Hematopoietic multipotent progenitor cell treated with erythropoietin and hydrocortisone succinate and interleukin-3 and kit ligand, for 17 days (in vitro differentiated cells): ENCODE measurements around the gene C16orf78.

ENCODE experiments used
- DNase-seq: peaks from one replicate; pipeline ENCODE4 v3.0.0-alpha.2; 2015; ENCODE audit warnings: low spot score

C16orf78 gene

DNA sequence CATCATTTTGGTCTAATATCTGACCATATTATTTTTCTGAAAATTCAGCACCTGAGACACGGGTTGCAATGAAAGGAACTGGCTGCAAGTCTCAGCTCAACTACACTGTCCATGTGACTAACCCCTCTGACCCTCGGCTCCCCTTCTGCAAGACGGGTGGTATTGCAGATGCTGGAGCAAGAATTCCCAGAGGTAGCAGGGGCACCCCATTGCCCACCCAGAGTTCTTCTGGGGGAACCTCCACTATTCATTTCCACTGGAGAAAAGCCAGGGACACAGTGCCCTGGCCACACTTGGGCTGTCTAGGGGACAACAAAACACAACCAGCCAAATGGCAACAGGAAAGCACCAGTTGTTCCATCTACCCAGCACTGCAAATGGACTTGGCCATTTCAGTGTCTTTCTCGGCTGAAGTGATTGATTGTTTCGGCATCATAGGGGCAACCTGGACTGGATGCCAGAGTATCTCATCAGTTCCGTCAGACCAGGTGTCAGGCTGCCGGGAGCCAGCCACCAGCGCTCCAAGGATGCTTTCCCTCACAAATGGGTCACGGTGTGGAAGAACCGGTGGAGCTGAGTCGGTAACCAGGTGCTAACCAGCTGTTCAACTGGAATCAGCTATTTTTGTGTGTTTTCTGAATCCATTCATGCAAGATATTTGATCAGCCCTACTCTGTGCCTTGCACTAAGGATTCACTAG lies 58.1 kb downstream of the C16orf78 start:
- no peak for DNase-seq

DNA sequence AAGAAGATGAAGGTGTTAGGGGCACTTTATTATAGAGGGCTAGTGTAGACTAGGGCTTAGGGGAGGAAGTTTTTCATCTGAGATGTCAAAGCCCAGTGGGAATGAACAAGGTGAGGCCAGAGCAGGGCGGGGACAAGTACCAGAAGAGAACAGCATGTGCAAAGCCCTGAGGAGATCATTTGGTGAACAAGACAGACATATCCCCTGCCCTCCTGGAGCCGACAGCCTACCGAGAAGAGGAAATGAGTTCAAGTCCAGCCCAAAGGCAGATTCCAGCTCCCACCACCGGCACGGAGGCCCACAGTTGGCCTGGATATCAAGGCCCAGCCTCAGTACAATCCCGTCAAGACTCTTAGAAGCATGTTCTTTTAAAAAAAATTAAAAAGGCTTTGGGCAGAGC lies 61.1 kb downstream of the C16orf78 start:
- DNase-seq: no peak

GRCh38 chr16:49436181-49436580 lies 62.6 kb downstream of the C16orf78 start:
- DNase-seq: no peak

- DNase-seq: no peak
These were observed 63.7 kb downstream of the C16orf78 start for GRCh38 chr16:49437344-49437743.

DNA sequence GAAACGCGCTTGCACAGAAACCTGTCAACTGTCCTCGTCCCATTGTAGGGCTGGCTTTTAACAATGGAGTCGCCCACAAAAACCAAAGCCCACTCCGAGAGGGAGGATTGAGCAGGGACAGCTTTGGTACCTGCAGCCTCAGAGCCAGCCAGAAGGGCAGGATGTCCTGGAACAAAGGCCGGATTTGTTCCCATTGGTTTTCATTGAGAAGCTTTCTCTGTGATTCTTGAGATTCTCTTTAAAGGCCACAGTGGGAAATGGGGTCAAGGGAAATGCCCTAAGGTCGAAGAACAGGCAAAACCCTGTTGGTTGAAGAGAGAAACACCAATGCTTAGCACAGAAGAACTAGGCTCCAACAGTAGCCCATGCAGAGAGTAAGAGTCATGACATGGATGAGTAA lies 65.4 kb downstream of the C16orf78 start:
- DNase-seq: no peak

- no peak for DNase-seq
These were observed 66.1 kb downstream of the C16orf78 start for GRCh38 chr16:49439676-49440075.

DNA sequence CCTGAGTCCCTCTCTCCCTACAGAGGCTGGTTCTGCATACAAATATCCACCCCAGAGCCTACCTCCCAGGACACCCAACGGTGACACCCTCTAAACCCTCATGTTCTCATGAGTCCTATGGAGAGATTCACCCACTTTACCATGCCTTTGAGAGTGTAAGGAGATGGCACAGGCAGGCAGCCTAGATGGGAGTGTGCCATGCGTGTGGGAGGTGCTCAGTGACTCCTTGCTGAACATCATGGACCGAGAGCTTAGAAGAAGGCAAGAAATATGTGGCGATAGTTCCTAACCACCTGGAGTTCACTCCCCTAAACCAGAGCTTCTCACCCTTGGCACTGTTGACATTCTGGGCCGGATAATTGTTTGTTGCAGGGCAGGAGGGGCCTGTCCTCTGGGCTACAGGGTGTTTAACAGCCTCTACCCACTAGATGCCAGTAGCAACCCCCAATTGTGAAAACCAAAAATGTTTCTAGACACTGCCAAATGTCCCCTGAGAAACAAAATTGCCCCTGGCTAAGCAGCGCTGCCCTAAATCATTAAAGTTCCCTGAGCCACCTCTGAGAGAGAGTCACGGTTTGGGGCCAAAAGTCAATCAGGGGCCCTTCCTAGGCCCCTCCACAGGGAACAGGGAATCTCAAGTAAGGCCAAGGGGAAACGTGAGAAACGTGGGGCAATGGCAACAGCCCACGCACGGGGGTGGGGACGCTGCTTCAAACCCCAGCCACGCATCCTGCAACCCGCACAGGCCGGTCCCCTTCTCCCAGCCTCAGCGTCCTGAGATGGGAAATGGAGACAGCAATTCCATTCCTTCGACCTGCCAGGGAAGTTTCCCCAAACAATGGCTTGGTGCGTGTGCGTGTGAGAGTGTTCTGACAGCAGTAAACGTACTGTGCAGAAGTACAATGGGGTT lies 66.8 kb downstream of the C16orf78 start:
- no peak for DNase-seq

GRCh38 chr16:49441366-49441780 lies 67.8 kb downstream of the C16orf78 start:
- no peak for DNase-seq

DNA sequence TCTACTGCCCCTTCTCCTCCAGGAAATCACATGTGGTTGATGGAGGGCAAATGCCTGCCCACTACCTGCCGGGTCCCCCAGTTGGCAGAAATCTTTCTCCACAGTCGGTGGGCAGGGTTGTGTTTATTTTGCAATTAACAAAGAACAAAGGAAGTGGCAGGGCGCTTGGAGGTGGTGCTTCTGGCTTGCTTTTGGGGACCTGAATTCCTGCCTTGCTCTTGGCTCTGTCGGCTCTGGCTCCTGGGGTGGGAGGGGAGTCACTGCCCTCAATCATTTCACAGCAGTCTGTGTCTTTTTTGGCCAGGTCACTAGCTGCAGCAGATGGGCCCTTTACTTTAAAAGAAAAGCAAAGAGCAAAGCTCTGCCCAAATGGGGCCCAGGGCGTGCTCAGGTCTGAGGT lies 69.2 kb downstream of the C16orf78 start:
- no peak for DNase-seq

DNA sequence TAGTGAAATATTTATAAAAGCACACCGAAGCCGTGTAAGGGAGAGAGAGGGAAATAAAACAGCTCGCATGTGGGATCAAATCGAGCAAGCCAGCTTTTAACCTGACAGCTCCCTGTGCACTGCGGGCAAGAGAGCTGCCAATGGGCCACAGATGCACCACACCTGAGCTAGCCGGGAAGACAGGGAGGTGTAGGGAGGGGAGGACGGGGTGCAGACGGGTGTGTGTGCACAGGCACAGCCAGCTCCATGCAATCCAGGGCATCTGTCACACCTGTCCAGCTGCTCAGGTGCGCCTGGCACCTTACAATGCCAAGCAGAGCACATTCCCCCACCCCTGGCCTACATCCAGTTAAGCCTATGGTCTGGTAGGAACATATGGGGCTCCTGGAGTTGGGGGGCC lies 70.0 kb downstream of the C16orf78 start:
- no peak for DNase-seq

DNA sequence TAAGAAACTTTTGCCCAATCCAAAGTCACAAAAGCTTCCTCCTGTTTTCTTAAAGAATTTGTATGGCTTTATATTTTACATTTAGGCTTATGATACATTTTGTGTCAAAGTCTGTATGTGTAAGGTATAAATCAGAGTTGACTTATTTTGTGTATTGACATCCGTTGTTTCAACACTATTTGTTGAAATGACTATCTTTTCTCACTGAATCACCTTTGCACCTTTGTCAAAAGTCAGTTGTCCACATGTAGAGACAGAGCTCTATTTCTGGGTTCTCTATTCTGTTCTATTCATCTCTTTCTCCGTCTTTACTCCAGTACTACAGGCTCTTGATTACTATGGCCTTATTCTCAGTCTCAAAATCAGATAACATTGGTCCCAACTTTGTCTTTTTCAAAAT lies 73.2 kb downstream of the C16orf78 start:
- DNase-seq: no peak
